Ishikawa (cell line): ENCODE results near the gene CYP2A6.

Experiments used
- CEBPB ChIP-seq: IDR thresholded peaks from 2 replicates; pipeline ENCODE4 v1.6.1; 2012
- CREB1 ChIP-seq: IDR thresholded peaks from 2 replicates; pipeline ENCODE4 v1.6.1; 2012; ENCODE audit warnings: low read depth
- EGR1 ChIP-seq: IDR thresholded peaks from 2 replicates; pipeline ENCODE4 v1.6.1; 2012
- EP300 ChIP-seq: IDR thresholded peaks from 2 replicates; pipeline ENCODE4 v1.6.1; 2012; ENCODE audit warnings: borderline replicate concordance
- FOXM1 ChIP-seq: IDR thresholded peaks from 2 replicates; pipeline ENCODE4 v1.6.1; 2012; ENCODE audit warnings: low read depth, borderline replicate concordance
- NFIC ChIP-seq: IDR thresholded peaks from 2 replicates; pipeline ENCODE4 v1.6.1; 2012
- RAD21 ChIP-seq: IDR thresholded peaks from 2 replicates; pipeline ENCODE4 v1.6.1; 2012; ENCODE audit warnings: low read depth
- REST ChIP-seq: IDR thresholded peaks from 2 replicates; pipeline ENCODE4 v1.6.1; 2012; ENCODE audit warnings: low read depth, mild to moderate bottlenecking
- TAF1 ChIP-seq: IDR thresholded peaks from 2 replicates; pipeline ENCODE4 v1.6.1; 2012; ENCODE audit warnings: low read depth, mild to moderate bottlenecking
- TCF12 ChIP-seq: IDR thresholded peaks from 2 replicates; pipeline ENCODE4 v1.6.1; 2012; ENCODE audit warnings: low read depth
- TEAD4 ChIP-seq: IDR thresholded peaks from 2 replicates; pipeline ENCODE4 v1.6.1; 2012
- YY1 ChIP-seq: IDR thresholded peaks from 2 replicates; pipeline ENCODE4 v1.6.1; 2012; ENCODE audit warnings: low read depth
- ZBTB7A ChIP-seq: IDR thresholded peaks from 2 replicates; pipeline ENCODE4 v1.6.1; 2012; ENCODE audit warnings: low read depth
- TF ChIP-seq, protein P1 (sequence below): IDR thresholded peaks from 2 replicates; pipeline ENCODE4 v1.6.1; 2012
- TF ChIP-seq, protein P2 (sequence below): IDR thresholded peaks from 2 replicates; pipeline ENCODE4 v1.6.1; 2012

CYP2A6 gene

GRCh38 chr19:40858109-40858508, 7.9 kb upstream of the CYP2A6 start:
- TF ChIP-seq TAF1, result no peak
- TF ChIP-seq EGR1, result no peak
- no peak for TF ChIP-seq TCF12
- no peak for TF ChIP-seq CEBPB
- TF ChIP-seq TEAD4, result no peak
- TF ChIP-seq EP300, result no peak
- TF ChIP-seq, protein P1, sequence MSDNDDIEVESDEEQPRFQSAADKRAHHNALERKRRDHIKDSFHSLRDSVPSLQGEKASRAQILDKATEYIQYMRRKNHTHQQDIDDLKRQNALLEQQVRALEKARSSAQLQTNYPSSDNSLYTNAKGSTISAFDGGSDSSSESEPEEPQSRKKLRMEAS, result no peak
- TF ChIP-seq REST, result no peak
- no peak for TF ChIP-seq FOXM1
- TF ChIP-seq CREB1, result no peak
- TF ChIP-seq, protein P2, sequence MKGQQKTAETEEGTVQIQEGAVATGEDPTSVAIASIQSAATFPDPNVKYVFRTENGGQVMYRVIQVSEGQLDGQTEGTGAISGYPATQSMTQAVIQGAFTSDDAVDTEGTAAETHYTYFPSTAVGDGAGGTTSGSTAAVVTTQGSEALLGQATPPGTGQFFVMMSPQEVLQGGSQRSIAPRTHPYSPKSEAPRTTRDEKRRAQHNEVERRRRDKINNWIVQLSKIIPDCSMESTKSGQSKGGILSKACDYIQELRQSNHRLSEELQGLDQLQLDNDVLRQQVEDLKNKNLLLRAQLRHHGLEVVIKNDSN, result no peak
- no peak for TF ChIP-seq YY1
- no peak for TF ChIP-seq RAD21
- no peak for TF ChIP-seq NFIC

- TF ChIP-seq NFIC, result no peak
Measured at GRCh38 chr19:40836754-40837429, 13.4 kb downstream of the CYP2A6 start.

DNA sequence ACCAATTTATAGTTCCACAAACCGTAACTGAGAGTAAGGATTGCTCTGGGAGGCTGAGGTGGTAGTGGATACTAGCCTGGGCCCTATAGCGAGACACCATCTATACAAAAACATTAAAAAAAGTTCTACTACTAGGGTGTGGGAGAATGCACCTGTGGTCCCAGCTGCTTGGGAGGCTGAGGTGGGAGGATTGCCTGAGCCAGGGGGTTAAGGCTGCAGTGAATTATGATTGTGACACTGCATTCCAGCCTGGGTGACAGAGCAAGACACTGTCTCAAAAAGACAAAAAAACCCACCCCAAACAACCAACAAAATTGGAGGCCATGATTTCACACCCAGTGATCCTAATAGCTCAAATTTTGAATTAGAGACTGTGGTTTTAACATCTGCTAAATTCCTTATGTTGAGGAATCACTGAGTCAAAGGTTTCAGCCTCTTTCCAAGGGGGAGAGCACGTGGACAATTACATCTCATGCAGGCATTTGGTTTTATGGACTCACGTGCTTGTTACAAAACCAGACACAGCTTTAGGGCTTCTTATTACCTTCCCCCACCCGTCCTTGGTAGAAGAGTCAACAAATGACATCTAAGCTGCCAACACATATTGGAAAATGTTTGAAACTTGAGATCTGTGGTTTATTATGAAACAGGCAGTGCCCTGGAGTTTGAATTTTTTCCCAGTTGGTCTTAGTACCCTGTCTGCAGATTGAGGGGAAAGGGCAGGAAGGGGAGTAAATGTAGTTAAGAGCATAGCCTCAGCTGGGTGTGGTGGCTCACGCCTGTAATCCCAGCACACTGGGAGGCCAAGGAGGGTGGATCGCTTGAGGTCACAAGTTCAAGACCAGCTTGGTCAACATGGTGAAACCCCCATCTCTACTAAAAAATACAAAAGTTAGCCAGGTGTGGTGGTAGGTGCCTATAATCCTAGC, 18.5 kb downstream of the CYP2A6 start:
- TF ChIP-seq, protein P2, result peak; percentile 42; the same call in 1 of the 2 replicates
- no peak for TF ChIP-seq NFIC
- TF ChIP-seq, protein P1, result 0 out of 2 replicates have a peak, but pooled peaks have one; percentile 26

GRCh38 chr19:40829205-40829604, 21.0 kb downstream of the CYP2A6 start:
- TF ChIP-seq, protein P2, result no peak
- TF ChIP-seq, protein P1, result no peak
- no peak for TF ChIP-seq NFIC
- no peak for TF ChIP-seq EGR1
- TF ChIP-seq FOXM1, result no peak
- no peak for TF ChIP-seq ZBTB7A
- no peak for TF ChIP-seq TCF12
- TF ChIP-seq CREB1, result no peak
- no peak for TF ChIP-seq REST
- TF ChIP-seq TEAD4, result no peak

GRCh38 chr19:40827386-40828247, 22.6 kb downstream of the CYP2A6 start:
- TF ChIP-seq TCF12 (no peak), REST (no peak), ZBTB7A (no peak), TAF1 (no peak), CREB1 (no peak), EGR1 (no peak)
